GM21367 (cell line): ENCODE measurements around the gene PDZRN3.

Experiments
- ATAC-seq: cut with Tn5 transposase; IDR thresholded peaks from one replicate; pipeline ENCODE4 v1.9.1; 2021; ENCODE audit not compliant: unreplicated experiment

Gene PDZRN3

DNA sequence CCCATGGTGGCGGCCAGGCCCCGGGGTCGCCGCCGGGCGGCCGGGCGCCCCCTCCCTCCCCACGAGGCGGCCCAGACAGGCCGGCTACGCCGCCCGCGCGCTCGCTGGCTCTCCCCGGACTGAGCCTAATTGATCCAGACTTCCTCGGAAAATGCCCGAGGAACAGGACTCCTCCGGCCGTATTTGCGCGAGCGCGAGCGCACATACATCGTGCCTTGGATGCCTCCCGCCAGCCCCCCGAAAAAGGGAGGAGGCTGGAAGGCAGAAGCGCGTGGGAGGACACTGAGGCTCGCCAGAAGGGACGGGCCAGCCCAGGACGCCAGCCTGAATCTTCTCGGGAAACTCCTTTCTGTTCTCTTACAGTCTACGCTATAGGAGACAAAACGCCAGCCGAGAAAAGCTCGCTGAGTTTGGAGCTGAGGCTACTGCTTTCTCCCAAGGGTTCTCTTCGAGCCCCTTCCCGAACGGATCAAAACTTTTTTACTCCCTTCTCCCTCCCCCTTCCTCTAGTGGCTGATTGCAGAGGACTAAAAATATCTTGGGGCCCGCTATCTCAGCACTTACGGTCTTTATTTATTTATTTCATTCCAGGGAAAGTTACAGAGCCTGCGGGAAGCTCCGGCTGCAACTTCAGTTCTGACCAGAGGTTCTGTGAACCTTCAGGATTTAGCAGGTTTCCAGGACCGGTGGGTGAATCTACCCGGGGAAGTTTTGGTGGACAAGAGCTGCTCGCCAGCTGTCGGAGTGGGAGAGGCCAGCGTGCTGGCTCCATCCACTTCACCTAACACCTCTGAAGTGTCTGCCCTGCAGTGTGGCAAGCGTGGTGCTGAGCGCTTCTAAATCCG, at the start of gene PDZRN3:
Gene PDZRN3 (minus strand): TSS at position 121 of the 845 bp plus-strand sequence.
- no peak for ATAC-seq

DNA sequence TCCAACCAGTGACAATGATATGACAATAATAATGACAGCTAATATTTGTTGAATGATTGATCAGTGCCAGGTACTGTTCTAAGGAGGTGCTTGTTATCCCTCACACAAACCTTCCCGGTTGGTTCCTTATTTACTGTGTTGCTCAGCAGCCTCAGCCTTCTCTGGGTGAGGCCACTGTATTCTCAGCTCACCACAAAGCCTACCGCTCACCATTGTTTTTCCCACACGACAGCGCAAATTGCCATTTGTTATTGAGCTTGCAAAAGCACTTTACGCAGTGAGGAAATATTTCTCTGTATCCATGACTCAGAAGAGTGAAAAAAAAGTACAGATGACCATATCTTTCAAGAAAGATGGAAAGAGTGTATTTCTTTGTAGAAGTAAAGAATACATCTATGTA, 49.5 kb upstream of the PDZRN3 start:
- ATAC-seq = no peak

DNA sequence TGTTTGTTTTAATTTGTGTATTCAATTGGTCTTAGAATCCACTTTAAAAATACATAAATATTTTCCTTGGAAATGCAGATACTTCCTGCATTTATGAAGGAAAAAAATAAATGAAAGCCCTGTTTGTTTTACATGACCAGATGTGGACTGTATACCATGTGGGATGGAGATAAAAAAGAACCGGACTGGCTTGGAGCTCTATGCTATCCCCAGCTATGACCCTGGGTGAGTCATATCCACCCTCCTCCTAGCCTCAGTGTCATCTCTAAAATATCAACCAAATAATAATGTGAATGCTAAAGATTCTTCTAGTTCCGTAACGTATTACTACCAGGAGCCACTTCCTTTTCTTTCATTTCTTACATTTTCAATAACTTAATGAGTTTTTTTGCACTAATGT, 44.5 kb upstream of the PDZRN3 start:
- ATAC-seq = no peak

DNA sequence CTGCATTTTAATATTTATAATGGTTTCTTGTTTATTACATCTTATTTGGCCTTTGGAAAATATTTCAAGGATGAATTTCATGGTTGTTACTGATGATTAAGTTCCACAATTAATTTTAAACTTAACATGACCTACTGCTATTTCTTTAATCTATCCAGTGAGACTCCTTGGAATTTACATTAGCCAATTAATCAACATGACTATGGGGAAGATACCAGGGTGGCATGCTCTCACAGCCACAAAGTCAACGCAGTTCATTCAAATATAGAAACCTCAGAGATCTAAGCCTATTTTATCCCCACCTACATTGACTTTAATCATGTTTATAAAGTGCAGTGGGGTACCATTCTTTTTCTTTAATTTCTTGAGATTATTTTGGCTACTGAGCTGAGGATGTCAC, 43.6 kb upstream of the PDZRN3 start:
- no peak for ATAC-seq

GRCh38 chr3:73667889-73668288, 43.1 kb upstream of the PDZRN3 start:
- no peak for ATAC-seq

DNA sequence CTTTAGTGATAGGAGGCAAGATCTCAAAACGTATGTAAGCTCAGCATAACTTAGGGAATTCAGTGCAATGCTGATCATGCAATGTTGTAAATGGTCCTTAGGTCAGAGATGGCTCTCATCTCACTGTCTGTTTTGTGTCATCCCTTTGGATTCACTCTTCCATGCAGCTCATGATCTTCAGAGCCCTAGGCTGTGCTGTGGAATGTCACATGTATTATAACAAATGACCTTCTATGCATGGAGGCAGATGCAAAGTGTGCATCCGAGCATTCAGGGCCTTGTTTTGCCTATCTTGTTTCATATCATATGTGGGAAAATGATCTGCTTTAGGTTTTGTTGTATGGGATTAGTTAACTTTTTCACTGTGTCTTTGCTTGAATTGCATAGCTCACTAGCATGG, 40.5 kb upstream of the PDZRN3 start:
- ATAC-seq = no peak

- ATAC-seq = no peak
These were observed 39.6 kb upstream of the PDZRN3 start for GRCh38 chr3:73664389-73664788.

- no peak for ATAC-seq
These were observed 38.8 kb upstream of the PDZRN3 start for GRCh38 chr3:73663495-73663894.

DNA sequence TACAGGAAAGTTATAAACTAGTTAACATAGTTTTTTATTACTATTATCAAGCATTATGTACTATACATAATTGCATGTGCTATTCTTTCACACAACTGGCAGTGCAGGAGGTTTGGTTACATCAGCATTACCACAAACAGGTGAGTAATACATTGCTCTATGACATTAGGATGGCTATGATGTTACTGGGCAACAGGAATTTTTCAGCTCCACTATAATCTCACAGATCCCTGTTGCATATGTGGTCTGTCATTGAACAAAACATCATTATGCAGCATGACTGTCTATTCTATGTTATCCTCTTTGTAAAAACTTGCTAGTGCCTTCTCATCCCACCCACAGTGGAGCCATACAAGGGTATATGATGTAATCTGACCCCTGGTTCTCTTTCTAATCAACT, 36.5 kb upstream of the PDZRN3 start:
- no peak for ATAC-seq

GRCh38 chr3:73658227-73658626, 33.5 kb upstream of the PDZRN3 start:
- no peak for ATAC-seq

GRCh38 chr3:73657186-73657585, 32.4 kb upstream of the PDZRN3 start:
- ATAC-seq = no peak

GRCh38 chr3:73656241-73656890, 31.6 kb upstream of the PDZRN3 start:
- ATAC-seq = no peak

GRCh38 chr3:73655197-73655596, 30.5 kb upstream of the PDZRN3 start:
- no peak for ATAC-seq

- no peak for ATAC-seq
These were observed 29.1 kb upstream of the PDZRN3 start for GRCh38 chr3:73653877-73654276.

- ATAC-seq = no peak
These were observed 28.6 kb upstream of the PDZRN3 start for GRCh38 chr3:73653351-73653750.

- ATAC-seq = no peak
These were observed 28.2 kb upstream of the PDZRN3 start for GRCh38 chr3:73652896-73653295.

- no peak for ATAC-seq
These were observed 12.3 kb upstream of the PDZRN3 start for GRCh38 chr3:73637042-73637441.

GRCh38 chr3:73635254-73635653, 10.5 kb upstream of the PDZRN3 start:
- no peak for ATAC-seq

- no peak for ATAC-seq
These were observed 9.2 kb upstream of the PDZRN3 start for GRCh38 chr3:73633916-73634344.

DNA sequence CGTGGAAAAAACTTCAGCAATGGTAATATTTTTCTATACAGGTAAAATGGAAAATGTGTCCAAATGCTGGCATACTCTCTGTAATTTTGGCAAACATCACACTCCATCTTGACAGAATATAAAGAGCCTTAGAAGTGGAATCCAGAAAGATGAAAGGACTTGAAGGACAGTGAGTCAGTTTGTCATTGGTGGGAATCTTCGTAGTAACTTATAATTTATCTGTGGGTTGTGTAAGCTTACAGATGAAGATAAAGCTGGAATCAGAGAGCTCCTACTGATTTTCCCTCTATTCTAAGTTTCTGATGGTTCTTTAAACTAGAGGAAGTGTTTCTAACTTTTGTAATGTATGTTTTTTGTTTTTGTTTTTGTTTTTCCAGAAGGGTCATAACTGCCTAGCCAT, 8.7 kb upstream of the PDZRN3 start:
- no peak for ATAC-seq

GRCh38 chr3:73626106-73626505, 1.4 kb upstream of the PDZRN3 start:
- ATAC-seq = no peak

GRCh38 chr3:73624017-73624820, 522 bp downstream of the PDZRN3 start:
- ATAC-seq = no peak
